Pulmonary artery endothelial cell (primary cell): ENCODE results near the gene KMT2D. TPM values are rescaled to one million over a fixed set of nuclear protein-coding genes. Genes with fewer than 3 reads are reported as not detected.

ENCODE experiments used
- DNase-seq: peaks from one replicate; pipeline ENCODE4 v3.0.0-alpha.2; 2011; ENCODE audit warnings: low read depth, low spot score
- total RNA-seq: library from RNA; depleted of rRNA; stranded (reverse); fragments of >200 nt; gene quantifications from 2 replicates; pipeline ENCODE4 v1.2.3, GENCODE V29; 2014

Gene KMT2D
- total RNA-seq, 1 donor from 2014 or later, result 29.7 TPM

GRCh38 chr12:49054524-49054923 lies 6.1 kb downstream of the KMT2D start:
- no peak for DNase-seq

GRCh38 chr12:49054096-49054495 lies 6.5 kb downstream of the KMT2D start:
- no peak for DNase-seq

GRCh38 chr12:49052451-49053208 lies 8.0 kb downstream of the KMT2D start:
- DNase-seq, result no peak

GRCh38 chr12:49051777-49052438 lies 8.7 kb downstream of the KMT2D start:
- no peak for DNase-seq

GRCh38 chr12:49051373-49051764 lies 9.2 kb downstream of the KMT2D start:
- no peak for DNase-seq

GRCh38 chr12:49050507-49051372 lies 9.9 kb downstream of the KMT2D start:
- no peak for DNase-seq

GRCh38 chr12:49049566-49050224 lies 10.9 kb downstream of the KMT2D start:
- DNase-seq, result no peak

GRCh38 chr12:49048953-49049352 lies 11.6 kb downstream of the KMT2D start:
- DNase-seq, result no peak

GRCh38 chr12:49046129-49046895 lies 14.3 kb downstream of the KMT2D start:
- no peak for DNase-seq

GRCh38 chr12:49044660-49045059 lies 15.9 kb downstream of the KMT2D start:
- DNase-seq, result no peak

GRCh38 chr12:49043856-49044258 lies 16.7 kb downstream of the KMT2D start:
- DNase-seq, result no peak

GRCh38 chr12:49043241-49043640 lies 17.4 kb downstream of the KMT2D start:
- DNase-seq, result no peak

- no peak for DNase-seq
Observed at GRCh38 chr12:49041881-49042484, 18.6 kb downstream of the KMT2D start.

GRCh38 chr12:49041036-49041880 lies 19.3 kb downstream of the KMT2D start:
- no peak for DNase-seq

GRCh38 chr12:49040364-49040855 lies 20.2 kb downstream of the KMT2D start:
- no peak for DNase-seq

- DNase-seq, result no peak
Observed at GRCh38 chr12:49039421-49040363, 20.9 kb downstream of the KMT2D start.

- no peak for DNase-seq
Observed at GRCh38 chr12:49038291-49038955, 22.2 kb downstream of the KMT2D start.

- no peak for DNase-seq
Observed at GRCh38 chr12:49037947-49038237, 22.7 kb downstream of the KMT2D start.
